ENCODE results near the gene IL5RA. TPM values are rescaled to one million over a fixed set of nuclear protein-coding genes. Genes with fewer than 3 reads are reported as not detected.

The IL5RA gene
- total and polyA plus RNA-seq, 9 of the 15 experiments (the other 6 are each of a cell fraction or from before 2014, with no cell fraction given) = 0.07 to 0.28 (median 0.14) TPM; not detected in 4

DNA sequence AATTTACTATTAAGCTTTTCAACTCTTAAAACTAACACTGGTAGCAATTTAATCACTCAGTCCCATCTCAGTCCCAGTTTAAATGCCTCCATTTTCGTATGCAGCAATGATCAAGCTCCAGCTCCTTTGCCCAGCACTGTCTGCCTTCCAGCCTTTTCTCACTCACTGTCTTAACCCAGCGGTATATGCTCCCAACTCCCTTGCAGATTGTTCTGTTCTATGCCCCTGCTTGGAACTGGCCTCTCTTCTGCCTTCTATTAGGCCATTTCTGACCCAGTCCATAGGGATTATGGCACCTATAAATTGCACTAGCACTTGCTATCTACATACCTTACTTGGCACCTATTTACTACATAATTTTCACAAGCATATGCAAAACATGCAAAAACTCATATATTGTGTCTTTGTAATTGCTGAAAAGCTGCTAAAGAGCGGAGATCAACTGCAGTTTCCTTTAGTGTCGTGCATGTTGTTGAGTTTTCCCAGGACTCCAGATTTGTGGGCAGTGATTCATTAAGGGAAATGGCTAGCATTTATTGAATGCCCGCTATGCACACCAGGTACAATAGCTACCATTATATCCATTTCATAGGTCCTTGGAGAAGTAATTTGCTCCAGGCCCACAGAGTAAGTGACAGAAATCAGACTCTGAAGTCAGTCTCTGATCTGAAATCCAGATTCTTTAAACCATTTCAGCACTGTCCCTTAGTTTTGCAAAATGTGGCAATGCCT, 44.9 kb upstream of the IL5RA start:
- POLR2A ChIA-PET = interaction anchor here (0.6 to 2.1 kb wide), 5 partner anchors 8 to 87 kb away, joined by 3 to 7 read pairs (median 4); no protein-coding TSS in a partner anchor
- peaks cover 87% of the 10 kb centered on the region for H3K36me3 ChIP-seq (ENCODE audit: control insufficient read depth, insufficient read depth, low read length)

More for the DNA sequence above, 44.9 kb upstream of the IL5RA start:
- in situ Hi-C loops (cut with MboI) = no loop called here
- H3K4me2 ChIP-seq (ENCODE audit: insufficient read depth, low read length) = no peak overlapping the region
- WGBS (ENCODE audit: insufficient coverage, low coverage, missing lambda C conversion rate) = 83% methylated on average over 5 of the region's 5 CpGs
- H3K4me1 ChIP-seq (replicated peaks in 1 of 2; ENCODE audit: control insufficient read depth in 2 of 2, insufficient read depth in 2 of 2, low read length in 2 of 2) = no peaks in the 10 kb centered on the region
- no peaks in the 10 kb centered on the region for H3K27me3 ChIP-seq (ENCODE audit: control insufficient read depth in 2 of 2, insufficient read depth in 2 of 2, low read length in 2 of 2)
- H3K9ac ChIP-seq (ENCODE audit: insufficient read depth in 1 of 2, low read depth in 2 of 2, low read length in 2 of 2) = no peak overlapping the region
- no peaks in the 10 kb centered on the region for H3K79me2 ChIP-seq (ENCODE audit: control insufficient read depth, insufficient read depth, low read length)
- ATAC-seq = peak; percentile 56
- TF ChIP-seq POLR2AphosphoS2 (IDR thresholded peaks at IDR 0.05; ENCODE audit: low read length) (peak; percentile 46; the same call in 1 of the 2 replicates), ZNF408 (CRISPR knock-in tag; IDR thresholded peaks at IDR 0.05; ENCODE audit: low read depth) (no peak), MYNN (IDR thresholded peaks at IDR 0.05) (peak; percentile 12; the same call in 1 of the 2 replicates), MYNN (CRISPR knock-in tag; IDR thresholded peaks at IDR 0.05) (no peak), SUPT5H (IDR thresholded peaks at IDR 0.05) (peak; percentile 42; the same call in 1 of the 2 replicates), POLR2A (conservative IDR thresholded peaks at IDR 0.05) (peak; percentile 66), SMAD4 (CRISPR knock-in tag; conservative IDR thresholded peaks at IDR 0.05) (no peak)
- TF ChIP-seq, protein P1, sequence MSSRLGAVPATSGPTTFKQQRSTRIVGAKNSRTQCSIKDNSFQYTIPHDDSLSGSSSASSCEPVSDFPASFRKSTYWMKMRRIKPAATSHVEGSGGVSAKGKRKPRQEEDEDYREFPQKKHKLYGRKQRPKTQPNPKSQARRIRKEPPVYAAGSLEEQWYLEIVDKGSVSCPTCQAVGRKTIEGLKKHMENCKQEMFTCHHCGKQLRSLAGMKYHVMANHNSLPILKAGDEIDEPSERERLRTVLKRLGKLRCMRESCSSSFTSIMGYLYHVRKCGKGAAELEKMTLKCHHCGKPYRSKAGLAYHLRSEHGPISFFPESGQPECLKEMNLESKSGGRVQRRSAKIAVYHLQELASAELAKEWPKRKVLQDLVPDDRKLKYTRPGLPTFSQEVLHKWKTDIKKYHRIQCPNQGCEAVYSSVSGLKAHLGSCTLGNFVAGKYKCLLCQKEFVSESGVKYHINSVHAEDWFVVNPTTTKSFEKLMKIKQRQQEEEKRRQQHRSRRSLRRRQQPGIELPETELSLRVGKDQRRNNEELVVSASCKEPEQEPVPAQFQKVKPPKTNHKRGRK (tag; IDR thresholded peaks at IDR 0.05) = no peak
- no peaks in the 10 kb centered on the region for H4K20me1 ChIP-seq (replicated peaks; ENCODE audit: control insufficient read depth, insufficient read depth, low read length)
- no peak for FAIRE-seq
- no peak for DNase-seq (ENCODE audit: extremely low read depth in 1 of 4, low spot score in 3 of 4)
- no peaks in the 10 kb centered on the region for H3K9me3 ChIP-seq (replicated peaks; ENCODE audit: control insufficient read depth, insufficient read depth, low read depth, low read length)
- no peak overlapping the region for H3K27ac ChIP-seq (ENCODE audit: extremely low read depth, low read depth, low read length)
- CTCF ChIA-PET (ENCODE audit: low intra/inter-chr PET ratio) = no interaction called here
- no peak overlapping the region for H2AFZ ChIP-seq (ENCODE audit: low read depth, low read length)
- intact Hi-C loops (cut with micrococcal nuclease) = no loop called here
- no TSS peak for BruUV-seq (replicated peaks)
- no peak overlapping the region for H3K4me3 ChIP-seq
- no peaks in the 10 kb centered on the region for H3K9me1 ChIP-seq (ENCODE audit: control insufficient read depth, insufficient read depth, low read length)

Measured in K562 (cell line).